Measurements from ENCODE around the gene NAT14.
"Not testable (repeated sequence)": the region's sequence is repeated elsewhere in the genome, so short reads cannot be mapped to it uniquely, and the experiment has no call there.

Gene NAT14

GRCh38 chr19:55503157-55503501 is 18.1 kb downstream of the NAT14 start:
- DNase-seq (ENCODE audit: low read depth), result no peak

GRCh38 chr19:55503502-55504251 is 18.7 kb downstream of the NAT14 start:
- peak; percentile 73 for DNase-seq (ENCODE audit: low read depth)

GRCh38 chr19:55504252-55504603 is 19.2 kb downstream of the NAT14 start:
- DNase-seq (ENCODE audit: low read depth), result no peak

- DNase-seq (ENCODE audit: low read depth), result no peak
Measured at GRCh38 chr19:55504981-55505380, 20.0 kb downstream of the NAT14 start.

GRCh38 chr19:55508120-55508519 is 23.1 kb downstream of the NAT14 start:
- DNase-seq (ENCODE audit: low read depth), result no peak

GRCh38 chr19:55516878-55517620 is 32.1 kb downstream of the NAT14 start:
- DNase-seq (ENCODE audit: low read depth), result peak; percentile 78

- peak; percentile 66 for DNase-seq (ENCODE audit: low read depth)
Measured at GRCh38 chr19:55519451-55520311, 34.7 kb downstream of the NAT14 start.

- no peak for DNase-seq (ENCODE audit: low read depth)
Measured at GRCh38 chr19:55520691-55521292, 35.8 kb downstream of the NAT14 start.

- DNase-seq (ENCODE audit: low read depth), result no peak
Measured at GRCh38 chr19:55525289-55526101, 40.5 kb downstream of the NAT14 start.

GRCh38 chr19:55526216-55527196 is 41.5 kb downstream of the NAT14 start:
- DNase-seq (ENCODE audit: low read depth), result no peak

GRCh38 chr19:55527197-55528029 is 42.4 kb downstream of the NAT14 start:
- no peak for DNase-seq (ENCODE audit: low read depth)

- no peak for DNase-seq (ENCODE audit: low read depth)
Measured at GRCh38 chr19:55528030-55528803, 43.2 kb downstream of the NAT14 start.

- DNase-seq (ENCODE audit: low read depth), result no peak
Measured at GRCh38 chr19:55529636-55530234, 44.7 kb downstream of the NAT14 start.

GRCh38 chr19:55530996-55531395 is 46.0 kb downstream of the NAT14 start:
- DNase-seq (ENCODE audit: low read depth), result no peak

- DNase-seq (ENCODE audit: low read depth), result not testable (repeated sequence)
Measured at GRCh38 chr19:55534280-55534679, 49.3 kb downstream of the NAT14 start.

- DNase-seq (ENCODE audit: low read depth), result no peak
Measured at GRCh38 chr19:55535173-55535964, 50.4 kb downstream of the NAT14 start.

- no peak for DNase-seq (ENCODE audit: low read depth)
Measured at GRCh38 chr19:55535965-55536350, 51.0 kb downstream of the NAT14 start.

Measured in GM04504 (cell line).